ENCODE measurements around the gene PDGFB. TPM values are rescaled to one million over a fixed set of nuclear protein-coding genes. Genes with fewer than 3 reads are reported as not detected.

PDGFB gene
- total RNA-seq, 1 experiment from 2014 or later: 9.2 TPM

GRCh38 chr22:39174498-39175352, 70.1 kb downstream of the PDGFB start (continued):
- no peak for TF ChIP-seq HMGXB4 (CRISPR knock-in tag; IDR thresholded peaks at IDR 0.05)
- TF ChIP-seq SP1 (CRISPR knock-in tag; conservative IDR thresholded peaks at IDR 0.05): peak; percentile 71
- TF ChIP-seq MAX (CRISPR knock-in tag; IDR thresholded peaks at IDR 0.05): peak; percentile 14; the same call in 1 of the 2 replicates
- peak; percentile 35; the same call in 1 of the 2 replicates for TF ChIP-seq ARID4B (CRISPR knock-in tag; IDR thresholded peaks at IDR 0.05; ENCODE audit: borderline replicate concordance)
- TF ChIP-seq RELA (CRISPR knock-in tag; IDR thresholded peaks at IDR 0.05; ENCODE audit: borderline replicate concordance): no peak
- 0 out of 2 replicates have a peak, but pooled peaks have one; percentile 35 for TF ChIP-seq ZBTB43 (CRISPR knock-in tag; IDR thresholded peaks at IDR 0.05)
- 0 out of 2 replicates have a peak, but pooled peaks have one; percentile 60 for TF ChIP-seq FOXJ3 (CRISPR knock-in tag; IDR thresholded peaks at IDR 0.05; ENCODE audit: borderline replicate concordance)
- TF ChIP-seq ZNF281 (CRISPR knock-in tag; IDR thresholded peaks at IDR 0.05): peak; percentile 98
- TF ChIP-seq AFF4 (CRISPR knock-in tag; IDR thresholded peaks at IDR 0.05; ENCODE audit: borderline replicate concordance): no peak
- TF ChIP-seq USF2 (CRISPR knock-in tag; IDR thresholded peaks at IDR 0.05): peak; percentile 27; the same call in 1 of the 2 replicates
- TF ChIP-seq KAT7 (CRISPR knock-in tag; IDR thresholded peaks at IDR 0.05; ENCODE audit: borderline replicate concordance): no peak

Measured in WTC11 (cell line).